Liver (tissue), 3 donors: ENCODE results near the gene CLEC5A.

Experiments
- FOXA2 ChIP-seq: IDR thresholded peaks from 2 replicates; pipeline ENCODE4 v1.6.1; 2016; ENCODE audit warnings: antibody characterized with exemption
- GABPA ChIP-seq, 2 donors: IDR thresholded peaks in 1 of 2; conservative IDR thresholded peaks in 1 of 2; 2 replicates each; pipeline ENCODE4 v1.6.1; 2016; ENCODE audit warnings: antibody characterized with exemption in 2 of 2, mild to moderate bottlenecking in 1 of 2, moderate library complexity in 1 of 2
- JUND ChIP-seq, 2 donors: IDR thresholded peaks; 2 replicates each; pipeline ENCODE4 v1.6.1; 2016; ENCODE audit warnings: antibody characterized with exemption in 2 of 2
- RAD21 ChIP-seq, 2 donors: IDR thresholded peaks; 2 replicates each; pipeline ENCODE4 v1.6.1; 2016; ENCODE audit warnings: antibody characterized with exemption in 2 of 2, mild to moderate bottlenecking in 2 of 2
- RXRA ChIP-seq, 2 donors: IDR thresholded peaks; 2 replicates each; pipeline ENCODE4 v1.6.1; 2017 to 2018; ENCODE audit warnings: antibody characterized with exemption in 2 of 2, mild to moderate bottlenecking in 1 of 2
- TAF1 ChIP-seq: conservative IDR thresholded peaks from 2 replicates; pipeline ENCODE4 v1.6.1; 2016; ENCODE audit warnings: antibody characterized with exemption, mild to moderate bottlenecking
- YY1 ChIP-seq: IDR thresholded peaks from 2 replicates; pipeline ENCODE4 v1.6.1; 2016; ENCODE audit warnings: antibody characterized with exemption, mild to moderate bottlenecking
- TF ChIP-seq, protein P1 (sequence below): fragments of 150-350 bp; IDR thresholded peaks from 2 replicates; pipeline ENCODE4 v1.5.1; 2017; ENCODE audit warnings: improper control_type of control experiment, low read depth, low read length; ENCODE audit not compliant: missing input control
- TF ChIP-seq, protein P2 (sequence below): IDR thresholded peaks from 2 replicates; pipeline ENCODE4 v1.6.1; 2016; ENCODE audit warnings: antibody characterized with exemption
- TF ChIP-seq, protein P3 (sequence below): IDR thresholded peaks from 2 replicates; pipeline ENCODE4 v1.6.1; 2016; ENCODE audit warnings: antibody characterized with exemption, mild to moderate bottlenecking
- TF ChIP-seq, protein P4 (sequence below): IDR thresholded peaks from 2 replicates; pipeline ENCODE4 v1.6.1; 2016; ENCODE audit warnings: antibody characterized with exemption
- TF ChIP-seq, protein P5 (sequence below): IDR thresholded peaks from 2 replicates; pipeline ENCODE4 v1.6.1; 2016; ENCODE audit warnings: antibody characterized with exemption
- donor health status: healthy.
- donor health status: healthy.

DNA sequence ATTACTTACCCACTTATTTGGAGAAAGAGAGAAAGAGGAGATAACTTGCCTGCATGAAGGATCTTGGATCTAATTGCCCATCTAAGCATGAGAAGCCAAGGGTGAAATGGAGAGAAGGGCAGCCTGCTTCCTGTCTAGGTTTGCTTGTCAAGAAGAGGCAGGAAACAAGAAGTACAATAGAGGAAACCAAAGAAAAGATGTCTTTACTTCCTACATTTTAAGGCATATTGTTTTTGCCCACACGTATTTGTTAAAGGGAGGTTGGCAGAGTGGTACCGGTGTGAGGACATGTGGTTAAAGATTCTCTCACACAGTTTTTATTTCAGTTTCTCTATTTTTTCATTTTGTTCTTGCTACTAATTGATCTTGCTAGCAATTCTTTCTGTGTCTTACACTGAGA lies 32.8 kb upstream of the CLEC5A start:
- TF ChIP-seq, protein P1, sequence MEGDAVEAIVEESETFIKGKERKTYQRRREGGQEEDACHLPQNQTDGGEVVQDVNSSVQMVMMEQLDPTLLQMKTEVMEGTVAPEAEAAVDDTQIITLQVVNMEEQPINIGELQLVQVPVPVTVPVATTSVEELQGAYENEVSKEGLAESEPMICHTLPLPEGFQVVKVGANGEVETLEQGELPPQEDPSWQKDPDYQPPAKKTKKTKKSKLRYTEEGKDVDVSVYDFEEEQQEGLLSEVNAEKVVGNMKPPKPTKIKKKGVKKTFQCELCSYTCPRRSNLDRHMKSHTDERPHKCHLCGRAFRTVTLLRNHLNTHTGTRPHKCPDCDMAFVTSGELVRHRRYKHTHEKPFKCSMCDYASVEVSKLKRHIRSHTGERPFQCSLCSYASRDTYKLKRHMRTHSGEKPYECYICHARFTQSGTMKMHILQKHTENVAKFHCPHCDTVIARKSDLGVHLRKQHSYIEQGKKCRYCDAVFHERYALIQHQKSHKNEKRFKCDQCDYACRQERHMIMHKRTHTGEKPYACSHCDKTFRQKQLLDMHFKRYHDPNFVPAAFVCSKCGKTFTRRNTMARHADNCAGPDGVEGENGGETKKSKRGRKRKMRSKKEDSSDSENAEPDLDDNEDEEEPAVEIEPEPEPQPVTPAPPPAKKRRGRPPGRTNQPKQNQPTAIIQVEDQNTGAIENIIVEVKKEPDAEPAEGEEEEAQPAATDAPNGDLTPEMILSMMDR: no peak
- TF ChIP-seq TAF1: no peak
- TF ChIP-seq, protein P2, sequence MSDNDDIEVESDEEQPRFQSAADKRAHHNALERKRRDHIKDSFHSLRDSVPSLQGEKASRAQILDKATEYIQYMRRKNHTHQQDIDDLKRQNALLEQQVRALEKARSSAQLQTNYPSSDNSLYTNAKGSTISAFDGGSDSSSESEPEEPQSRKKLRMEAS: no peak
- no peak for TF ChIP-seq YY1
- no peak for TF ChIP-seq FOXA2
- TF ChIP-seq RXRA (IDR thresholded peaks at IDR 0.05): no peak
- no peak for TF ChIP-seq RAD21 (IDR thresholded peaks at IDR 0.05)
- TF ChIP-seq JUND (IDR thresholded peaks at IDR 0.05): no peak
- no peak for TF ChIP-seq GABPA (IDR thresholded peaks at IDR 0.05 in 1 of 2, conservative IDR thresholded peaks at IDR 0.05 in 1 of 2)
- TF ChIP-seq, protein P3, sequence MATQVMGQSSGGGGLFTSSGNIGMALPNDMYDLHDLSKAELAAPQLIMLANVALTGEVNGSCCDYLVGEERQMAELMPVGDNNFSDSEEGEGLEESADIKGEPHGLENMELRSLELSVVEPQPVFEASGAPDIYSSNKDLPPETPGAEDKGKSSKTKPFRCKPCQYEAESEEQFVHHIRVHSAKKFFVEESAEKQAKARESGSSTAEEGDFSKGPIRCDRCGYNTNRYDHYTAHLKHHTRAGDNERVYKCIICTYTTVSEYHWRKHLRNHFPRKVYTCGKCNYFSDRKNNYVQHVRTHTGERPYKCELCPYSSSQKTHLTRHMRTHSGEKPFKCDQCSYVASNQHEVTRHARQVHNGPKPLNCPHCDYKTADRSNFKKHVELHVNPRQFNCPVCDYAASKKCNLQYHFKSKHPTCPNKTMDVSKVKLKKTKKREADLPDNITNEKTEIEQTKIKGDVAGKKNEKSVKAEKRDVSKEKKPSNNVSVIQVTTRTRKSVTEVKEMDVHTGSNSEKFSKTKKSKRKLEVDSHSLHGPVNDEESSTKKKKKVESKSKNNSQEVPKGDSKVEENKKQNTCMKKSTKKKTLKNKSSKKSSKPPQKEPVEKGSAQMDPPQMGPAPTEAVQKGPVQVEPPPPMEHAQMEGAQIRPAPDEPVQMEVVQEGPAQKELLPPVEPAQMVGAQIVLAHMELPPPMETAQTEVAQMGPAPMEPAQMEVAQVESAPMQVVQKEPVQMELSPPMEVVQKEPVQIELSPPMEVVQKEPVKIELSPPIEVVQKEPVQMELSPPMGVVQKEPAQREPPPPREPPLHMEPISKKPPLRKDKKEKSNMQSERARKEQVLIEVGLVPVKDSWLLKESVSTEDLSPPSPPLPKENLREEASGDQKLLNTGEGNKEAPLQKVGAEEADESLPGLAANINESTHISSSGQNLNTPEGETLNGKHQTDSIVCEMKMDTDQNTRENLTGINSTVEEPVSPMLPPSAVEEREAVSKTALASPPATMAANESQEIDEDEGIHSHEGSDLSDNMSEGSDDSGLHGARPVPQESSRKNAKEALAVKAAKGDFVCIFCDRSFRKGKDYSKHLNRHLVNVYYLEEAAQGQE: no peak
- TF ChIP-seq, protein P4, sequence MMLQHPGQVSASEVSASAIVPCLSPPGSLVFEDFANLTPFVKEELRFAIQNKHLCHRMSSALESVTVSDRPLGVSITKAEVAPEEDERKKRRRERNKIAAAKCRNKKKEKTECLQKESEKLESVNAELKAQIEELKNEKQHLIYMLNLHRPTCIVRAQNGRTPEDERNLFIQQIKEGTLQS: no peak
- TF ChIP-seq, protein P5, sequence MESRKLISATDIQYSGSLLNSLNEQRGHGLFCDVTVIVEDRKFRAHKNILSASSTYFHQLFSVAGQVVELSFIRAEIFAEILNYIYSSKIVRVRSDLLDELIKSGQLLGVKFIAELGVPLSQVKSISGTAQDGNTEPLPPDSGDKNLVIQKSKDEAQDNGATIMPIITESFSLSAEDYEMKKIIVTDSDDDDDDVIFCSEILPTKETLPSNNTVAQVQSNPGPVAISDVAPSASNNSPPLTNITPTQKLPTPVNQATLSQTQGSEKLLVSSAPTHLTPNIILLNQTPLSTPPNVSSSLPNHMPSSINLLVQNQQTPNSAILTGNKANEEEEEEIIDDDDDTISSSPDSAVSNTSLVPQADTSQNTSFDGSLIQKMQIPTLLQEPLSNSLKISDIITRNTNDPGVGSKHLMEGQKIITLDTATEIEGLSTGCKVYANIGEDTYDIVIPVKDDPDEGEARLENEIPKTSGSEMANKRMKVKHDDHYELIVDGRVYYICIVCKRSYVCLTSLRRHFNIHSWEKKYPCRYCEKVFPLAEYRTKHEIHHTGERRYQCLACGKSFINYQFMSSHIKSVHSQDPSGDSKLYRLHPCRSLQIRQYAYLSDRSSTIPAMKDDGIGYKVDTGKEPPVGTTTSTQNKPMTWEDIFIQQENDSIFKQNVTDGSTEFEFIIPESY: no peak
